ENCODE results near the gene FBXW11.

- no peak for TF ChIP-seq CTCF (IDR thresholded peaks at IDR 0.05)
- no peak for TF ChIP-seq MAX (IDR thresholded peaks at IDR 0.05)
- TF ChIP-seq RAD21 (conservative IDR thresholded peaks at IDR 0.05 in 1 of 2, IDR thresholded peaks at IDR 0.05 in 1 of 2) = no peak
These were observed 134.7 kb downstream of the FBXW11 start for GRCh38 chr5:171871711-171872110.
